Tibial artery (tissue), 4 donors: ENCODE data around the gene C17orf75.

ENCODE experiments used
- DNase-seq, 2 donors: peaks; one replicate each; pipeline ENCODE4 v3.0.0-alpha.2; 2019
- H3K27ac ChIP-seq, 2 donors: fragments of 200-600 bp; sonication (generic) in 1 of 2; 1 replicate in 1 of 2; 2 replicates in 1 of 2; pipeline ENCODE4 v1.5.1; 2018 to 2019; ENCODE audit warnings: mild to moderate bottlenecking in 1 of 2
- H3K27me3 ChIP-seq, 2 donors: fragments of 200-600 bp; sonication (generic) in 1 of 2; one replicate each; pipeline versions ENCODE4 v1.5.1 to v1.6.0; 2016 to 2019
- H3K36me3 ChIP-seq, 3 donors: fragments of 200-600 bp; sonication (generic) in 2 of 3; one replicate each; pipeline ENCODE4 v1.5.1; 2016 to 2019; ENCODE audit warnings: mild to moderate bottlenecking in 2 of 3
- H3K4me1 ChIP-seq, 4 donors: fragments of 200-600 bp; sonication (generic) in 2 of 4; 1 replicate in 3 of 4; 2 replicates in 1 of 4; pipeline ENCODE4 v1.5.1; 2016 to 2019
- H3K4me3 ChIP-seq, 2 donors: fragments of 200-600 bp; sonication (generic) in 1 of 2; 1 replicate in 1 of 2; 2 replicates in 1 of 2; pipeline ENCODE4 v1.5.1; 2018 to 2019; ENCODE audit warnings: mild to moderate bottlenecking in 2 of 2
- H3K9me3 ChIP-seq, 3 donors: fragments of 200-600 bp; sonication (generic) in 1 of 3; one replicate each; pipeline ENCODE4 v1.5.1; 2016 to 2019
- intact Hi-C: fragments of 100-400 bp; cut with DNase I; formaldehyde crosslinking; loops from one replicate; pipeline ENCODE4 v1.15.0; 2023; ENCODE audit warnings: low total_unique reads
- TF ChIP-seq, protein P1 (sequence below), 2 experiments: fragments of 200-600 bp in 1 of 2; fragments of 450-650 bp in 1 of 2; IDR thresholded peaks; one replicate each; pipeline ENCODE4 v1.5.1; 2017 to 2019; ENCODE audit warnings: antibody characterized with exemption in 2 of 2, mild to moderate bottlenecking in 1 of 2, moderate library complexity in 1 of 2

Gene C17orf75

DNA sequence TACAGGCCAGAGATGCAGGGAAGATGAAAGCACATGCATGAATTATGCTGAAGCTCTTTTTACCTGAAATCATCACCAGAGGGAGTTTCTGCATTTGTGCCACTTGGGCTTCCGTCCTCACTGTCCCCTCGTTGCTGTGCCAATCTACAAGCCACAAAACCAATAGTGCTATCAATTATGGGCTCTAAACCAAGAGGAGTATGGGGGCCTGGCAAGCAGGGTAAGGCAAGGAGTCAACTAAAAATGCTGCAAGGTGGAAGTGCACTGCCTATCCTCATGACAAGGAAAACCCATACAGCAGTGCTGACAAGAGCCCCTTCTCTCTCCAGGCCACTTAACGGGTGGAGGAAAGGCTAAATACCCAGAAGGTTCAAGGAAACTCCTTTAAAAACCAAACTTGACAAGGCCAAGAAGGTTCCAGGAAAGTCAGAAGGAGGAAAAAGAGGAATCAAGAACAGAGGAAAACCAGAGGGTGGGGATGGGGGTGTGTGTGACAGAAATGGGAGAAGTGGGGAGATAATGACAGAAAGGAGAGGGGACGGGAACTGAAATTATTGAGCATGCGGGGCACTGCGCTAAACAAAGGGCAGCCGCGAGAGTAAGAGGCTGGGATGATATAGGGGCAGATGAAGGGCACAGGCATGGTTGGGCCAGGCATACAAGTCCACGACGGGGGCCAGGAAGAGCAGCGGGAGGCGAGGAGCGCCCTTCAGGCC, 674 bp downstream of the C17orf75 start:
- TF ChIP-seq, protein P1, sequence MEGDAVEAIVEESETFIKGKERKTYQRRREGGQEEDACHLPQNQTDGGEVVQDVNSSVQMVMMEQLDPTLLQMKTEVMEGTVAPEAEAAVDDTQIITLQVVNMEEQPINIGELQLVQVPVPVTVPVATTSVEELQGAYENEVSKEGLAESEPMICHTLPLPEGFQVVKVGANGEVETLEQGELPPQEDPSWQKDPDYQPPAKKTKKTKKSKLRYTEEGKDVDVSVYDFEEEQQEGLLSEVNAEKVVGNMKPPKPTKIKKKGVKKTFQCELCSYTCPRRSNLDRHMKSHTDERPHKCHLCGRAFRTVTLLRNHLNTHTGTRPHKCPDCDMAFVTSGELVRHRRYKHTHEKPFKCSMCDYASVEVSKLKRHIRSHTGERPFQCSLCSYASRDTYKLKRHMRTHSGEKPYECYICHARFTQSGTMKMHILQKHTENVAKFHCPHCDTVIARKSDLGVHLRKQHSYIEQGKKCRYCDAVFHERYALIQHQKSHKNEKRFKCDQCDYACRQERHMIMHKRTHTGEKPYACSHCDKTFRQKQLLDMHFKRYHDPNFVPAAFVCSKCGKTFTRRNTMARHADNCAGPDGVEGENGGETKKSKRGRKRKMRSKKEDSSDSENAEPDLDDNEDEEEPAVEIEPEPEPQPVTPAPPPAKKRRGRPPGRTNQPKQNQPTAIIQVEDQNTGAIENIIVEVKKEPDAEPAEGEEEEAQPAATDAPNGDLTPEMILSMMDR (IDR thresholded peaks at IDR 0.05): no peak
- Histone ChIP-seq H3K27ac (peak overlapping the region; percentile 75 to 76), H3K27me3 (no peaks in the 10 kb centered on the region), H3K36me3 (peaks cover 8 to 33% (median 26%) of the 10 kb centered on the region in 3 donors), H3K4me3 (peak overlapping the region; percentile 60 to 66), H3K4me1 (peaks cover 0 to 19% (median 9%) of the 10 kb centered on the region in 4 donors), H3K9me3 (no peaks in the 10 kb centered on the region)
- DNase-seq: no peak
- intact Hi-C loops: no loop called here

DNA sequence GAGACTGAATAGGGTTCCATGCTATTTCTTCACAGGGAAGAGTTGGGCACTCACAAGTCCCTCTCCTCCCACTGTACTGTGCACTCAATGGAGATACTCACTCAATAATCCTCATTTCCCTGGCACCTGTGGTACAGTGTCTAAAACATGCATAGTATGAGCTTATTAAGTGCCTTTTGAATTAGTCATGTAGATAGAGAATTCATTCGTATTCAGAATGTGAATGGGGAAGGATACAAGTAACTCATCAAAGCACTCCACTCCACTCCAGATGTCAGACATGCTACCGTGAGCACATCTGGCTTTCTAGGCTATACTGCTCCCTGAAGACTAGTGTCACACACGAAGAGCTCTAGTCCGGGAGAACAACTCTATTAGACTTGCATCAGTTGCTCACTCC, 6.3 kb downstream of the C17orf75 start:
- no peak overlapping the region for H3K27ac ChIP-seq
- DNase-seq: no peak
- TF ChIP-seq, protein P1 (IDR thresholded peaks at IDR 0.05): no peak
- no peaks in the 10 kb centered on the region for H3K27me3 ChIP-seq
- intact Hi-C loops: no loop called here
- H3K36me3 ChIP-seq: peaks cover 34 to 83% (median 59%) of the 10 kb centered on the region in 3 donors
- peaks cover 0 to under 1% (median 0%) of the 10 kb centered on the region in 4 donors for H3K4me1 ChIP-seq
- H3K9me3 ChIP-seq: no peaks in the 10 kb centered on the region
- no peak overlapping the region for H3K4me3 ChIP-seq

DNA sequence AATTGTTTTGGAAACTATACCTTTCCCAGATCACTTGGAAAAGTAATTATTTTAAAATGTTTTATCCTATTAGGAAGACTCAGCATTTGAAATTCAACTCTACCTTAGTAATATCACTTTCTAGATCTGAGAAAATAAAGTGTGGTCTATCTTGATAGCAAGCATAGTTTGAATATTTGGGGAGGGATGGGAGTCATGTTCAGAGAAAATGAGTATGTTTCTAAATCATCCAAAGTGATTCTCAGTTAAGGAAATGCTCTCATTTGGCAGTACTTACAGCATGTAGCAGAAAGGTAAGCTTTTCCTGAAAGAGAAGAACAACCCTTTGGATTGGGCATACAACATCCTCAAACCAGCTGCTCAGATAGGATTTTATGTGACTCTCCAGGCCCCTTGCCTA, 6.9 kb downstream of the C17orf75 start:
- H3K9me3 ChIP-seq: no peaks in the 10 kb centered on the region
- DNase-seq: no peak
- no peak overlapping the region for H3K4me3 ChIP-seq
- no peaks in the 10 kb centered on the region for H3K27me3 ChIP-seq
- TF ChIP-seq, protein P1 (IDR thresholded peaks at IDR 0.05): no peak
- H3K4me1 ChIP-seq: no peaks in the 10 kb centered on the region
- H3K36me3 ChIP-seq: peaks cover 34 to 83% (median 59%) of the 10 kb centered on the region in 3 donors
- no peak overlapping the region for H3K27ac ChIP-seq
- intact Hi-C loops: no loop called here

DNA sequence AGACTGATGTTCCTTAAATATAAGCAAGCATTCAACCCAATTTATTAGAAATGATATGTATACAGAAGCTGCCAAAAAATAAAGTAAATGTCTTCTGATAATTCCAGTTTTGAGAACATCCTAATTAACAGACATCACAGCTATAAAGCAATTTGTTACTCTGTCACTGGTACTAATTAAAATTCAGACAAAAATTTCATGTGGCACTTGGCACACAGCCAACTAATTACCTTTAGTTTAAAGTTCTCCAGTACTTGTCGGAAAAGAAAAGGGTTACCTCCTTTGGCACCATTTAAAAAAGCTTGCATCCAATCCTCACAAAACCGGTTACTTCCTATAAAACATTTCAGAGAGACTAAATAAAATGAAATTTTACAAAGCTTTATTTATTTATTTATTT, 8.8 kb downstream of the C17orf75 start:
- no peak overlapping the region for H3K27ac ChIP-seq
- peaks cover 34 to 69% (median 51%) of the 10 kb centered on the region in 3 donors for H3K36me3 ChIP-seq
- TF ChIP-seq, protein P1 (IDR thresholded peaks at IDR 0.05): no peak
- no peak overlapping the region for H3K4me3 ChIP-seq
- H3K4me1 ChIP-seq: no peaks in the 10 kb centered on the region
- no peaks in the 10 kb centered on the region for H3K27me3 ChIP-seq
- DNase-seq: no peak
- intact Hi-C loops: no loop called here
- no peaks in the 10 kb centered on the region for H3K9me3 ChIP-seq

DNA sequence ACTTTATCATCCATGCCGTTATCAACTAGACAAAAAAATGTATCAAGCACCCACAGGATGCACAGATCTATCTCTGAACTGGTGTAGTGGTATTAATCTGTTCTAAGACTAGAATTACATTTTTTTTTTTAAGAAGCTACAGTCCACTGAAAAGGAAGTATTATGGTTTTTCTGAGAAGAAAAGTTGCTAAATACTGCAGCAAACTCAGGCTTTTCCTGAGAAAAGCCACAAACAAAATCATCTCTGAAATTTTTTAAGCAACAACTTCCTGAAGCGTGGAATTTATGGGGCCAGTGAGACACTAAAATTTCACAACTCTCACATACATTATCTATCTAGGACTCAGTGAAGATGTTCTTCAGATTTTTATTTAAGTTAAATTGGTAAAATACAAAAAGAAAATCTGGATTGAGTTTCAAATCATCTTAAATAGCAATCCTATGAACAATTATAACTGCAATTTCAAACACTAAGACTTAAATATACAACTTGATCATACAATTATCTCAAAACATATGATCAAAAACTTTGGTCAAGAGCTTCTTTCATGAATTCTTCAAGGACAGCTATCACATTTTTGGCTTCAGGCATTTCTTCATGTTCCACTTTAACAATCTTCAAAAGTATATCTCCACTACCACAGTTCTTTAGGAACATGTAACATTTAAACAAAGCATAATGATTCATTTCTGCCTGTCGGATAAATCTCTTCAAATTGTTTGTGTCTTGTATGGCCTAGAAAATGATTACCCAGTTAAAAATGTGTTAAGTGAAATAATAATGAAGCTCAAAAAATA, 10.5 kb downstream of the C17orf75 start:
- intact Hi-C loops: no loop called here
- Histone ChIP-seq H3K36me3 (peaks cover 26 to 52% (median 34%) of the 10 kb centered on the region in 3 donors), H3K4me1 (no peaks in the 10 kb centered on the region), H3K27me3 (no peaks in the 10 kb centered on the region), H3K9me3 (no peaks in the 10 kb centered on the region), H3K4me3 (no peak overlapping the region), H3K27ac (no peak overlapping the region)
- TF ChIP-seq, protein P1 (IDR thresholded peaks at IDR 0.05): no peak
- no peak for DNase-seq
